HepG2 (cell line): Measurements from ENCODE around the gene SMAD7. TPM values are rescaled to one million over a fixed set of nuclear protein-coding genes. Genes with fewer than 3 reads are reported as not detected.
A peak's percentile ranks its signal among the peaks of the same experiment; 100 is the strongest.

Source experiments
- ATAC-seq: fragments of 200-7000 bp; cut with Tn5 transposase; 3 replicates; pipeline ENCODE4 v1.9.1; 2020; ENCODE audit warnings: mild to moderate bottlenecking, moderate library complexity
- BruUV-seq: library from RNA; stranded (reverse); fragments of 400-500 nt; replicated peaks from 2 replicates; lab custom pipeline; 2021; lab: Mats Ljungman, UMichigan
- CTCF ChIA-PET: fragments of 300-600 bp; formaldehyde crosslinking; extraction: SDS; loops from one replicate; lab custom pipeline; 2021; ENCODE audit warnings: low total read pairs, inconsistent platforms, low intra/inter-chr PET ratio; lab: Yijun Ruan, JAX
- POLR2A ChIA-PET: fragments of 350-600 bp; sonication (Branson Sonifier 250); formaldehyde crosslinking; loops from one replicate; lab custom pipeline; 2020; ENCODE audit warnings: antibody characterized with exemption, inconsistent platforms; lab: Yijun Ruan, JAX
- DNase-seq: peaks from one replicate; pipeline ENCODE4 v3.0.0-alpha.2; 2015; ENCODE audit warnings: low spot score
- FAIRE-seq: peaks from 3 replicates; lab custom pipeline; 2011; peaks lifted over from hg19 to GRCh38; lab: Jason Lieb, UNC
- H2AFZ ChIP-seq: one replicate; pipeline ENCODE4 v1.6.1; 2011; ENCODE audit warnings: low read length, inconsistent platforms
- H3K27ac ChIP-seq: fragments of 300-600 bp; 3 replicates; pipeline ENCODE4 v1.8.0; 2011; ENCODE audit warnings: mixed run types, mild to moderate bottlenecking, mixed read lengths, low read length, inconsistent platforms; ENCODE audit not compliant: insufficient read depth; ENCODE audit errors: extremely low read length
- H3K27me3 ChIP-seq, 2 experiments: fragments of 200-600 bp in 1 of 2; 2 replicates in 1 of 2; 3 replicates in 1 of 2; pipeline versions ENCODE4 v1.6.0 to v1.8.0; 2011; ENCODE audit warnings: low read length in 2 of 2, mild to moderate bottlenecking in 2 of 2, moderate library complexity in 2 of 2, inconsistent platforms in 1 of 2; ENCODE audit not compliant: insufficient read depth in 2 of 2, control insufficient read depth in 1 of 2
- H3K36me3 ChIP-seq, 2 experiments: fragments of 200-600 bp in 1 of 2; replicated peaks in 1 of 2; 2 replicates in 1 of 2; 3 replicates in 1 of 2; pipeline versions ENCODE4 v1.5.1 to v1.8.0; 2011; ENCODE audit warnings: low read length in 2 of 2, inconsistent platforms in 1 of 2; ENCODE audit not compliant: insufficient read depth in 2 of 2, control insufficient read depth in 1 of 2
- H3K4me1 ChIP-seq: 2 replicates; pipeline ENCODE4 v1.5.1; 2012; ENCODE audit warnings: low read length, inconsistent platforms; ENCODE audit not compliant: insufficient read depth
- H3K4me2 ChIP-seq: 2 replicates; pipeline ENCODE4 v1.6.0; 2011; ENCODE audit warnings: low read depth, low read length, inconsistent platforms
- H3K4me3 ChIP-seq, 3 experiments: fragments of 200-600 bp in 1 of 3; sonication (generic), shearing (Covaris generic) in 1 of 3; replicated peaks in 1 of 3; 2 replicates each; pipeline ENCODE4 v1.5.1; 2011 to 2016; ENCODE audit warnings: low read length in 3 of 3, inconsistent platforms in 2 of 3, low read depth in 2 of 3, mild to moderate bottlenecking in 2 of 3, control low read depth in 1 of 3, mixed read lengths in 1 of 3; ENCODE audit not compliant: insufficient read depth in 1 of 3
- H3K79me2 ChIP-seq: one replicate; pipeline ENCODE4 v1.6.1; 2011; ENCODE audit warnings: low read length, inconsistent platforms; ENCODE audit not compliant: insufficient read depth
- H3K9ac ChIP-seq: 2 replicates; pipeline ENCODE4 v1.6.0; 2011; ENCODE audit warnings: mild to moderate bottlenecking, low read depth, low read length, inconsistent platforms; ENCODE audit not compliant: insufficient read depth
- H3K9me3 ChIP-seq: 2 replicates; pipeline ENCODE4 v1.5.1; 2012; ENCODE audit warnings: mild to moderate bottlenecking, low read length
- H4K20me1 ChIP-seq: 2 replicates; pipeline ENCODE4 v1.6.0; 2011; ENCODE audit warnings: inconsistent platforms, mild to moderate bottlenecking, low read length, moderate library complexity; ENCODE audit not compliant: insufficient read depth
- ELF3 ChIP-seq: IDR thresholded peaks from 2 replicates; pipeline ENCODE4 v1.6.1; 2016; ENCODE audit warnings: missing genetic modification reagents, missing compliant biosample characterization
- GABPA ChIP-seq, 2 experiments: IDR thresholded peaks; 2 replicates each; pipeline ENCODE4 v1.6.1; 2011 to 2016; ENCODE audit warnings: low read depth in 2 of 2, low read length in 1 of 2, missing biosample characterization in 1 of 2, missing genetic modification characterization in 1 of 2
- HOXA9 ChIP-seq: sonication (generic); formaldehyde crosslinking; IDR thresholded peaks from 2 replicates; pipeline ENCODE4 v1.8.1; 2022; ENCODE audit warnings: missing genetic modification reagents, mild to moderate bottlenecking, moderate library complexity, borderline replicate concordance
- MED8 ChIP-seq: sonication (generic); formaldehyde crosslinking; IDR thresholded peaks from 2 replicates; pipeline ENCODE4 v1.8.1; 2023; ENCODE audit warnings: mild to moderate bottlenecking, missing genetic modification reagents; ENCODE audit not compliant: insufficient replicate concordance
- NFRKB ChIP-seq: fragments of 450-650 bp; IDR thresholded peaks from 2 replicates; pipeline ENCODE4 v1.6.1; 2017
- NFYC ChIP-seq: IDR thresholded peaks from 2 replicates; pipeline ENCODE4 v1.6.1; 2016; ENCODE audit warnings: missing genetic modification reagents, missing compliant biosample characterization
- NR1H2 ChIP-seq: sonication (generic); formaldehyde crosslinking; IDR thresholded peaks from 2 replicates; pipeline ENCODE4 v1.8.1; 2022; ENCODE audit warnings: low read depth, missing genetic modification reagents, borderline replicate concordance
- PAXIP1 ChIP-seq: sonication (generic); formaldehyde crosslinking; conservative IDR thresholded peaks from 2 replicates; pipeline ENCODE4 v1.4.0; 2020; ENCODE audit warnings: mild to moderate bottlenecking, missing genetic modification reagents, moderate library complexity
- PHF21A ChIP-seq: sonication (generic); formaldehyde crosslinking; IDR thresholded peaks from 2 replicates; pipeline ENCODE4 v1.5.0; 2020; ENCODE audit warnings: mild to moderate bottlenecking, missing genetic modification reagents
- TARDBP ChIP-seq: sonication (generic); formaldehyde crosslinking; IDR thresholded peaks from 2 replicates; pipeline ENCODE4 v1.8.0; 2022; ENCODE audit warnings: mild to moderate bottlenecking, missing genetic modification reagents
- ZBTB7B ChIP-seq: sonication (generic); formaldehyde crosslinking; IDR thresholded peaks from 2 replicates; pipeline ENCODE4 v1.4.0; 2020; ENCODE audit warnings: missing genetic modification reagents
- ZFY ChIP-seq: sonication (generic); formaldehyde crosslinking; IDR thresholded peaks from 2 replicates; pipeline ENCODE4 v1.4.0; 2020; ENCODE audit warnings: missing genetic modification reagents
- ZNF430 ChIP-seq: sonication (generic); formaldehyde crosslinking; IDR thresholded peaks from 2 replicates; pipeline ENCODE4 v1.9.0; 2021; ENCODE audit warnings: mild to moderate bottlenecking, missing genetic modification reagents
- ZNF451 ChIP-seq: sonication (generic); formaldehyde crosslinking; IDR thresholded peaks from 2 replicates; pipeline ENCODE4 v1.5.0; 2020; ENCODE audit warnings: mild to moderate bottlenecking, missing genetic modification reagents
- ZNF484 ChIP-seq: sonication (generic); formaldehyde crosslinking; IDR thresholded peaks from 2 replicates; pipeline ENCODE4 v1.5.1; 2020; ENCODE audit warnings: mild to moderate bottlenecking, low read depth, missing genetic modification reagents, borderline replicate concordance
- ZNF501 ChIP-seq: sonication (generic); formaldehyde crosslinking; IDR thresholded peaks from 2 replicates; pipeline ENCODE4 v1.5.1; 2020; ENCODE audit warnings: mild to moderate bottlenecking, moderate library complexity, missing genetic modification reagents
- WGBS: methylation state at CpG from one replicate; pipeline ENCODE4 v1.1.6; 2017; ENCODE audit warnings: low lambda C conversion rate; 5-methylcytosine and 5-hydroxymethylcytosine counted together
- in situ Hi-C: cut with HindIII; loops from 2 replicates; pipeline ENCODE4 v1.10.0; 2017; ENCODE audit warnings: low pct_unique_long_range_greater_than_20kb; ENCODE audit not compliant: extremely low pct_ligation_motif_present
- intact Hi-C: fragments of 100-400 bp; cut with micrococcal nuclease; formaldehyde crosslinking; loops from one replicate; pipeline ENCODE4 v1.10.0; 2022; ENCODE audit not compliant: unreplicated experiment
- polyA plus RNA-seq, 8 experiments: library from polyadenylated mRNA; depleted of rRNA in 3 of 8; stranded (reverse) in 7 of 8; unstranded in 1 of 8; fragments of >200 nt; fragmentation: Illumina TruSeq in 4 of 8; extraction: Trizol in 4 of 8; gene quantifications; 2 replicates each; pipeline versions ENCODE4 v1.2.1 to v1.2.3, GENCODE V29; 2011 to 2016; ENCODE audit warnings: low read depth in 4 of 8, missing spikeins in 1 of 8, mixed read lengths in 1 of 8; ENCODE audit not compliant: insufficient read depth in 1 of 8
- total RNA-seq, 5 experiments: library from RNA; depleted of rRNA; stranded (reverse); fragments of >200 nt; fragmentation: Illumina TruSeq; extraction: Trizol; gene quantifications; 2 replicates each; pipeline ENCODE4 v1.2.3, GENCODE V29; 2016; ENCODE audit warnings: low read depth in 1 of 5
- TF ChIP-seq, protein P1 (sequence below): IDR thresholded peaks from 2 replicates; pipeline ENCODE4 v1.6.1; 2012; ENCODE audit warnings: low read length, improper control_type of control experiment

Gene SMAD7
- total and polyA plus RNA-seq, 2 of the 13 experiments (the other 11 are each of a cell fraction or from before 2014, with no cell fraction given) = 17.4 to 24.7 TPM

- Histone ChIP-seq H3K27ac (peak overlapping the region; percentile 21), H4K20me1 (no peaks in the 10 kb centered on the region), H3K4me2 (peak overlapping the region; percentile 56), H3K9me3 (no peaks in the 10 kb centered on the region), H3K9ac (no peak overlapping the region), H3K79me2 (no peaks in the 10 kb centered on the region), H3K4me3 (no peak overlapping the region), H3K36me3 (no peaks in the 10 kb centered on the region), H2AFZ (no peak overlapping the region), H3K4me1 (peaks cover 75% of the 10 kb centered on the region), H3K27me3 (peaks cover 0 to 6% of the 10 kb centered on the region in 2 experiments; a peak in 1 of 5 replicates)
- no TSS peak for BruUV-seq
- intact Hi-C loops (no loop called here), in situ Hi-C loops (no loop called here)
- ChIA-PET POLR2A (interaction anchor here (0.7 to 1.0 kb wide), 2 partner anchors 8 to 56 kb away, joined by 3 read pairs; no protein-coding TSS in a partner anchor), CTCF (no interaction called here)
- peak; percentile 59 for DNase-seq
- FAIRE-seq = peak; percentile 32
- no peak for ATAC-seq
- WGBS = 8% methylated on average over 8 of the region's 8 CpGs
- TF ChIP-seq ZNF451 (CRISPR knock-in tag) (no peak), NFYC (CRISPR knock-in tag) (peak; percentile 59; the same call in 1 of the 2 replicates), PHF21A (CRISPR knock-in tag) (0 out of 2 replicates have a peak, but pooled peaks have one; percentile 29), ZNF484 (CRISPR knock-in tag) (no peak), NFRKB (no peak), TARDBP (CRISPR knock-in tag) (no peak), NR1H2 (CRISPR knock-in tag) (no peak), ZBTB7B (CRISPR knock-in tag) (0 out of 2 replicates have a peak, but pooled peaks have one; percentile 18), HOXA9 (no peak), MED8 (CRISPR knock-in tag) (no peak), ZNF430 (CRISPR knock-in tag) (no peak), PAXIP1 (CRISPR knock-in tag) (peak; percentile 38; the same call in 1 of the 2 replicates), GABPA (IDR thresholded peaks at IDR 0.05; ENCODE audit: low read depth, low read length) (no peak), GABPA (CRISPR knock-in tag; IDR thresholded peaks at IDR 0.05; ENCODE audit: low read depth) (peak; percentile 55; the same call in 1 of the 2 replicates), ZNF501 (CRISPR knock-in tag) (0 out of 2 replicates have a peak, but pooled peaks have one; percentile 15), ZFY (CRISPR knock-in tag) (peak; percentile 18), ELF3 (CRISPR knock-in tag) (no peak)
- TF ChIP-seq, protein P1, sequence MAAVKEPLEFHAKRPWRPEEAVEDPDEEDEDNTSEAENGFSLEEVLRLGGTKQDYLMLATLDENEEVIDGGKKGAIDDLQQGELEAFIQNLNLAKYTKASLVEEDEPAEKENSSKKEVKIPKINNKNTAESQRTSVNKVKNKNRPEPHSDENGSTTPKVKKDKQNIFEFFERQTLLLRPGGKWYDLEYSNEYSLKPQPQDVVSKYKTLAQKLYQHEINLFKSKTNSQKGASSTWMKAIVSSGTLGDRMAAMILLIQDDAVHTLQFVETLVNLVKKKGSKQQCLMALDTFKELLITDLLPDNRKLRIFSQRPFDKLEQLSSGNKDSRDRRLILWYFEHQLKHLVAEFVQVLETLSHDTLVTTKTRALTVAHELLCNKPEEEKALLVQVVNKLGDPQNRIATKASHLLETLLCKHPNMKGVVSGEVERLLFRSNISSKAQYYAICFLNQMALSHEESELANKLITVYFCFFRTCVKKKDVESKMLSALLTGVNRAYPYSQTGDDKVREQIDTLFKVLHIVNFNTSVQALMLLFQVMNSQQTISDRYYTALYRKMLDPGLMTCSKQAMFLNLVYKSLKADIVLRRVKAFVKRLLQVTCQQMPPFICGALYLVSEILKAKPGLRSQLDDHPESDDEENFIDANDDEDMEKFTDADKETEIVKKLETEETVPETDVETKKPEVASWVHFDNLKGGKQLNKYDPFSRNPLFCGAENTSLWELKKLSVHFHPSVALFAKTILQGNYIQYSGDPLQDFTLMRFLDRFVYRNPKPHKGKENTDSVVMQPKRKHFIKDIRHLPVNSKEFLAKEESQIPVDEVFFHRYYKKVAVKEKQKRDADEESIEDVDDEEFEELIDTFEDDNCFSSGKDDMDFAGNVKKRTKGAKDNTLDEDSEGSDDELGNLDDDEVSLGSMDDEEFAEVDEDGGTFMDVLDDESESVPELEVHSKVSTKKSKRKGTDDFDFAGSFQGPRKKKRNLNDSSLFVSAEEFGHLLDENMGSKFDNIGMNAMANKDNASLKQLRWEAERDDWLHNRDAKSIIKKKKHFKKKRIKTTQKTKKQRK = no peak
These were observed 37.1 kb upstream of the SMAD7 start for GRCh38 chr18:48987821-48988220.
